Anterior cingulate cortex (tissue), 58 donors: ENCODE results near the gene PYGB.
"Not testable (repeated sequence)": the region's sequence is repeated elsewhere in the genome, so short reads cannot be mapped to it uniquely, and the experiment has no call there.

Experiments used
- DNase-seq, 58 donors: peaks; one replicate each; lab custom pipeline; 2025; lab: John Stamatoyannopoulos, UW

PYGB gene

DNA sequence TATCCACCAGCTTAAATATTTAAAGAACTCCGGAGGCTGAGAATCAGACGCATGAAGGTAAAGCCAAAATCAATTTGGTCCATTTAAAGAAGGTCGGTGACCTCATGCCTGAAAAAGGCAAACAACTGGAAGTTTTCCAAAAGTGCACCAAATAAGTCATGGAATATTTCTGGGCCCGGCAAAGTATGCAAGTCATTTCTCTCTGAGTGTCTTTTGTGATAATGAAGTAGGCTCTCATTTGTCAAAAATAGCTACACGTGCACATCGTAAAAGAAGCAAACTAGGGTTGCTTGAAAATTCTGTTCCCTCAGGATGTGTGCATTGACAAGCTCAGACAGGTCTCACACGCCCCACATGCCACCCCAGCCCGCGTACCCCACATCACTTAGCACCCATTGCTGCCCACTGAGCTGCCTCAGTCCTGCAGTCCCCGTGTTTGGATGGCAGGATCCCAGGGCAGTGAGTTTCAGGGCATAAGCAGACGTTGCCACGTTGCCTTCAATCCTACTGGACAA, 20.5 kb upstream of the PYGB start:
- DNase-seq: no peak

DNA sequence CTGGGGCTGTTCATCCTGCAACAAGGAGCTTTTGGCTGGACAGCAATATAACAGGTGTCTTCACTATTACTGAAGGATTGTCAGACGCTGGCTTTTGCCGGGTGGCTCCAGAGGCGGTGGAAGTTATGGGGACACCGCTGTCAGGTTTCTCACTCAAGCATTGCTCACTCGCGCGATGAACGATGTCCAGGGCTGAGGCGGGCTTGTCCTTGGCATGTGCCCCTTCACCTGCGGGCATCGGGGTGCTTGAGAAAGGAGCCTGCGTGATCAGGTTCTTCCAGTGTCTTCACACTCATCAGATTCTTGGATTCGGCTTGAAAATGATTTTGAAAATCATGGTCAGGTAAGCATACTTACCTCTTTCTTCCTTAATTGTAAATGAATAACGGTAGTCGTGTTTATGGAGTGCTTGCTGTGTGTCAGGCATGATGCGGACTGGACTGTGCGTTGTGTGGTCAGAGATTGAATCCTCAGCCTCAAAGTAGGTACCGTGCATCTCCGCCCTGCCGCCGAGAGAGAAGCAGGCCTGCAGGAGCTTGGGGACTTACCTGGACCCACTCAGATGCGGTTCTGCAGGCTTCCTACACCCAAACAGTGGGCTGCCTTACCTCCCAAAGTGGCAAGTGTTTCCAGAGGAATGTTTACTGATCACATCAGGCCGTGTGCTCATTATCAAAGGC, 18.3 kb upstream of the PYGB start:
- DNase-seq: no peak

GRCh38 chr20:25230166-25230831, 17.6 kb upstream of the PYGB start:
- no peak for DNase-seq

DNA sequence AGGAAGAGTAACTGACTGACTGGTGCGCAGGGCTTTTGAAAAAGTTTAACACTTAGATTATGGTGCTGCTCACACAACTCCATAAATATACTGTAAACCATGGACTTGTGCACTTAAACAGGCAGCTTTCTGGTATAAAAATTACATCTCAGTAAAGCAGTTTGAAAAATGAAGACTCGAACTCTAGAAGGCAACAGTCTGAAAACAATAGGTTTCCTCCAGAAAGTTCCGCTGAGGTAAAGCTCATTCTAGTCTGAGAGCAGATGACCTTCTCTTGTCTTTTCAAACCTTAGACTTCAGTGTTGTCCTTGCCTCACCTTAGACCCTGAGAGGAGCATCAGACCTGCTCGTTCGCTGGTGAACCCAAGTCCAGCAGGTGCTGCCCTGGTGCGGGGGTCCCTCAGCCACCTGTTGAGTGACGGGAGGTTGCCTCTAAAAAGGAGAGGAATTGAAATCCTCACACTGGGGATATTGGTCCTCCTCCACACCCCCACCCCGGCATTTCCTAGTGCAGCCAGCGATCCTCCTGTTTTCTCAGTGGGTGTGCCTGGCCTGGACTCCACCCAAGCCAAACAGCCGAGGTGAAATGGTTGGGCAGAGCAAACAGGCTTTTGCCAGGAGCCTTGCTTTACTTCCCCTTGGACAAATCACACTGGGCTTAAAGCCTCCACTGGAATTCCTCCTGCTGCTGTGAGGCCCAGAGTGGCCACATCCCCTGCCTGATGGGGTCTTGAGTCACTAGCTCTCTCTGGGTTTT, 14.7 kb upstream of the PYGB start:
- DNase-seq: no peak

DNA sequence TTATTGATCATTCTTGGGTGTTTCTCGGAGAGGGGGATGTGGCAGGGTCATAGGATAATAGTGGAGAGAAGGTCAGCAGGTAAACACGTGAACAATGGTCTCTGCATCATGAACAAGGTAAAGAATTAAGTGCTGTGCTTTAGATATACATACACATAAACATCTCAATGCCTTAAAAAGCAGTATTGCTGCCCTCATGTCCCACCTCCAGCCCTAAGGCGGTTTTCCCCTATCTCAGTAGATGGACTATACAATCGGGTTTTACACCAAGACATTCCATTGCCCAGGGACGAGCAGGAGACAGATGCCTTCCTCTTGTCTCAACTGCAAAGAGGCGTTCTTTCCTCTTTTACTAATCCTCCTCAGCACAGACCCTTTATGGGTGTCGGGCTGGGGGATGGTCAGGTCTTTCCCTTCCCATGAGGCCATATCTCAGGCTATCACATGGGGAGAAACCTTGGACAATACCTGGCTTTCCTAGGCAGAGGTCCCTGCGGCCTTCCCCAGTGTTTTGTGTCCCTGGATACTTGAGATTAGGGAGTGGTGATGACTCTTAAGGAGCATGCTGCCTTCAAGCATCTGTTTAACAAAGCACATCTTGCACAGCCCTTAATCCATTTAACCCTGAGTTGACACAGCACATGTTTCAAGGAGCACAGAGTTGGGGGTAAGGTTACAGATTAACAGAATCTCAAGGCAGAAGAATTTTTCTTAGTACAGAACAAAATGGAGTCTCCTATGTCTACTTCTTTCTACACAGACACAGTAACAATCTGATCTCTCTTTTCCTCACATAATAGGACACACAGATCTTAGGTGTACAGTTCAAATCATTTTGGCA, 13.7 kb upstream of the PYGB start:
- DNase-seq: not testable (repeated sequence)

- peak in 1 of 58 donors; percentile 6 for DNase-seq
These were observed 11.2 kb upstream of the PYGB start for GRCh38 chr20:25236450-25237304.

GRCh38 chr20:25237610-25238318, 10.1 kb upstream of the PYGB start:
- peak in 21 of 58 donors; percentile 13 to 68 (median 32) for DNase-seq

- DNase-seq: no peak
These were observed 9.4 kb upstream of the PYGB start for GRCh38 chr20:25238319-25239037.

DNA sequence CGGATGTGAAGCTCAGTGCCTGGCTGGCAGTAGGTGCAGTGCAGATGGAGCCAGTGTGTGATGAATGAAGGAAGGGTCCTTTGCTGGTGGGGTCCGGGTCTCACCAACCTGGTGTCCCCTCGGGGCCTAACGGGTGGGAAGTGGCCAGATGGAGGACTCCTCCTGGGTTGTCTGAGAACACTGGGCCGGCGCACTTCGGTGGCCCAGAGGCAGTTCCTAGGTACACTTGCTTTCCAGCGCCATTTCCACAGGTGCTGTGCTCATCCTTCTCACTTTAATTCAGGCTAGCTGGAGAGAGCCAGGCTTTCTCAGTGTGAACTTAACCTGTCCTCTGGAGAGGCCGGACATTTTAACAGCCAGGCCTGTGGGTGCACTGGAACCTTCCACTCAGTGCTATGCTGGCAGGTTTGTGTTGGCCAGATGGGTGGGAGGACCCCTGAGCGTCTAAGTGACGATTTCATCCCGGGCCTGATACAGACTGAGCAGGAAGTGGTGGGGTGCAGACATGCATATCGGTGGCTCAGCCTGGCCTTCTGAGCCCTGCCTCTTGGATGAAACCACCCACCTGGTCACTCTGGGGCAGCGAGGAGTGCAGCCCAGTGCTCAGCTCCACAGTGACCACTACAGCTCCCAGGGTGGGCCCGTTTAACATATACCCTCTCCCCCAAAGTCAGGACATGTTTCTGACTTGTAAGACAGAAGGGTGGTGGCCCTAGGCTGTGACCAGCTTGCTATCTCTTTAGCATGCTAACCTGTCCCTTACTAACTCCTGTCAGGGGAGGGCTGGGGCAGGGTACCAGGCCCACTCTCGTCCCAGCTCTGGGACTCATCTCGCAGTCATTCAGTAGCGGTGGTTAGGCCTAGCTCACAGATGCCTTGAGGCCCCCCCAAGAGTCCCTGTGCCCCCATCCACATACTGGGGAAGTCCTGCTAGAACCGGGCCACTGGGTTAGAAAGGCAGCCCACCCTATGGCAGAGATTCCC, 8.2 kb upstream of the PYGB start:
- no peak for DNase-seq

DNA sequence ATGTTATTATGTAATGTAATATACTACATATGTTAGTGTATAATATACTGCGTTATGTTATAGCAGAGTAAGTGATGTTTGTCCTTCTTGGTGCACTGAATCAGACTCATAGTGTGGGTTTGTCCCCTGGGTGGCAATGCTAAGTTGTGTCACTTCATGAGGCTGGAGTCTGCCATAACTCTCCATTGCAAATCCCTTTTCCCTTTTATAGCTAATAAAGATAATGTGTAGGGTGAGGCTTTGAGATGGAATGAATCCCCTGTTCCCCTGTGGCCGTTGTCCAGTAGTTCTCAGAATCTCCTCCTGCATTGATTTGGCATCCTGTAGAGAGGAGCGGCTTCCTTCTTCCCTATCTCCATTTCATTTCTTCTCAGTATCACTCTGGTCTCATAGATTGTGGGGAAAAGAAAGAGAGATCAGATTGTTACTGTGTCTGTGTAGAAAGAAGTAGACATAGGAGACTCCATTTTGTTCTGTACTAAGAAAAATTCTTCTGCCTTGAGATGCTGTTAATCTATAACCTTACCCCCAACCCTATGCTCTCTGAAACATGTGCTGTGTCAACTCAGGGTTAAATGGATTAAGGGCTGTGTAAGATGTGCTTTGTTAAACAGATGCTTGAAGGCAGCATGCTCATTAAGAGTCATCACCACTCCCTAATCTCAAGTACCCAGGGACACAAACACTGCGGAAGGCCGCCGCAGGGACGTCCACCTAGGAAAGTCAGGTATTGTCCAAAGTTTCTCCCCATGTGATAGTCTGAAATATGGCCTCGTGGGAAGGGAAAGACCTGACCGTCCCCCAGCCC, 6.8 kb upstream of the PYGB start:
- not testable (repeated sequence) for DNase-seq

DNA sequence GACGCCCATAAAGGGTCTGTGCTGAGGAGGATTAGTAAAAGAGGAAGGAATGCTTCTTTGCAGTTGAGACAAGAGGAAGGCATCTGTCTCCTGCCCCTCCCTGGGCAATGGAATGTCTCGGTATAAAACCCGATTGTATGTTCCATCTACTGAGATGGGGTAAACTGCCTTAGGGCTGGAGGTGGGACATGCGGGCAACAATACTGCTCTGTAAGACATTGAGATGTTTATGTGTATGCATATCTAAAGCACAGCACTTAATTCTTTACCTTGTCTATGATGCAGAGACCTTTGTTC, 6.3 kb upstream of the PYGB start:
- not testable (repeated sequence) for DNase-seq

GRCh38 chr20:25242231-25242630, 5.7 kb upstream of the PYGB start:
- no peak for DNase-seq

GRCh38 chr20:25243416-25243979, 4.4 kb upstream of the PYGB start:
- DNase-seq: no peak

GRCh38 chr20:25244976-25245375, 2.9 kb upstream of the PYGB start:
- DNase-seq: no peak

DNA sequence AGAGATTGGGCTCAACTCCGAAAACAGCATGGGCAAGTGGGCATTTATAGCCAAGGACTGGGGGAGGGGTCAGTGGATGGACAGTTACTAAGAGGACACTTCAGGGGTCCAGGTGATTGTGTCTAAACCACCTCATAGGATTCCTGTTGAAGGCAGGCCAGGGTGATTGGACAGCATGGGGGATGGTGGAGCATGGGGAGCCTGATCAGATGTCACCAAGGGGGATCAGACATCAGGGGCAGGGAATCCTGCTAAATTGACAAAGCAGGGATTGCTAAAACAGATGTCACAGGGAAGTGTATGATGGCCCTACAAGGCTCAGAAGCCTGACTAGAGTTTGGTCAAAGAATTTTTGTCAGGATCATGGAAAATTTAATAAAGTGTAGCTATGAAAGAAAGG, 2.4 kb upstream of the PYGB start:
- DNase-seq: no peak
